ENCODE data around the gene FOSL2. TPM values are rescaled to one million over a fixed set of nuclear protein-coding genes. Genes with fewer than 3 reads are reported as not detected.

The FOSL2 gene
- total RNA-seq, 1 experiment from 2014 or later = 0.30 TPM

DNA sequence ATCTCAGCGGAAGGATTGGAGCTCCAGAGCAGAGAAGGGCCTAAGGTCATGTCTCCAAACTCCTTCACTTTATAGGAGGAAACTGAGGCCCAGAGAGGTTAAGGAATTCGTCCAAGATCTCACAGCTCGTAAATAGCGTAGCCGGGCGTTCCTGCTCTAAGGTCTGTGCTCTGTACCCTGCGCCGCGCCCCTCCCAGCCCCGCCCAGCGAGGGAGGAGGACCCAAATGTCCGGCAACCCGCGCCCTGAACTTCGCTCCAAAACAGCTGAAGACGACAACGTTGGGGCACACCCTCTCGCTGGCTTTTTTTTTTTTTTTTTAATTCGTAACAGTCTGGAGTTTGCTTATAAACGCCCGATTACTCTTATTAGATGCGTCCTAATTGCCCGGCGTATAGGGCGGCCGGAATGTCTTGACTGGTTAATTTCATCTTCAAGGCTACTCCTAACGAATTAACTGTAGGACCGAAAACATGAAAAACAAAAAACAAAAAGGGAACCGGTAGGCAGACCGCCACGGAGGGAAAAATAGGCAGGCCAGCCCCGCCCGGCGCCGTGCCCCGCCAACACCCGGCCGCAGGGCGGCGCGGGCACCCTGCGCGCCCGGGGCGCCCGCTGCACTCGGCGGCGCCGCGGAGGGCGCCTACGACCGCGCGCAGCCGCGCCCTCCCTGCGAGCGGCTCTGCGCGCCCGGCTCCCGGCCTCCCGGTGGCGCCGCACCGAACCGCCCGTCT is 928 bp upstream of the FOSL2 start:
- Histone ChIP-seq H3K27ac (ENCODE audit: low read length) (no peak overlapping the region), H3K79me2 (ENCODE audit: low read length) (no peaks in the 10 kb centered on the region), H3K9me2 (replicated peaks; ENCODE audit: insufficient read depth, low read length) (no peaks in the 10 kb centered on the region), H3K9me3 (ENCODE audit: low read length) (no peaks in the 10 kb centered on the region), H4K20me1 (ENCODE audit: insufficient read depth, low read depth, low read length) (0 out of 2 replicates have a peak, but pooled peaks cover 7% of the 10 kb centered on the region), H2AFZ (ENCODE audit: low read length) (peak overlapping the region; percentile 86), H3K4me2 (ENCODE audit: low read depth, low read length, poor library complexity, severe bottlenecking) (peak overlapping the region; percentile 77), H3K9ac (ENCODE audit: low read length) (peak overlapping the region; percentile 70), H3K36me3 (ENCODE audit: insufficient read depth, low read length) (no peaks in the 10 kb centered on the region), H3K27me3 (ENCODE audit: low read length) (no peaks in the 10 kb centered on the region; the same call in 1 of the 2 replicates), H3K4me1 (ENCODE audit: low read length) (peaks cover 28% of the 10 kb centered on the region), H3K4me3 (ENCODE audit: low read length) (peak overlapping the region; percentile 71)
- DNase-seq = peak; percentile 78

- Histone ChIP-seq H3K4me1 (ENCODE audit: low read length) (peaks cover 28% of the 10 kb centered on the region), H3K79me2 (ENCODE audit: low read length) (no peaks in the 10 kb centered on the region), H2AFZ (ENCODE audit: low read length) (peak overlapping the region; percentile 77), H3K9me3 (ENCODE audit: low read length) (no peaks in the 10 kb centered on the region), H3K4me2 (ENCODE audit: low read depth, low read length, poor library complexity, severe bottlenecking) (peak overlapping the region; percentile 77), H3K27ac (ENCODE audit: low read length) (no peak overlapping the region), H3K27me3 (ENCODE audit: low read length) (no peaks in the 10 kb centered on the region; the same call in 1 of the 2 replicates), H3K4me3 (ENCODE audit: low read length) (peak overlapping the region; percentile 71), H4K20me1 (ENCODE audit: insufficient read depth, low read depth, low read length) (0 out of 2 replicates have a peak, but pooled peaks cover 2% of the 10 kb centered on the region), H3K9ac (ENCODE audit: low read length) (peak overlapping the region; percentile 70), H3K36me3 (ENCODE audit: insufficient read depth, low read length) (no peaks in the 10 kb centered on the region), H3K9me2 (replicated peaks; ENCODE audit: insufficient read depth, low read length) (no peaks in the 10 kb centered on the region)
- peak; percentile 63 for DNase-seq
Measured at GRCh38 chr2:28393114-28393836, 617 bp downstream of the FOSL2 start.

DNA sequence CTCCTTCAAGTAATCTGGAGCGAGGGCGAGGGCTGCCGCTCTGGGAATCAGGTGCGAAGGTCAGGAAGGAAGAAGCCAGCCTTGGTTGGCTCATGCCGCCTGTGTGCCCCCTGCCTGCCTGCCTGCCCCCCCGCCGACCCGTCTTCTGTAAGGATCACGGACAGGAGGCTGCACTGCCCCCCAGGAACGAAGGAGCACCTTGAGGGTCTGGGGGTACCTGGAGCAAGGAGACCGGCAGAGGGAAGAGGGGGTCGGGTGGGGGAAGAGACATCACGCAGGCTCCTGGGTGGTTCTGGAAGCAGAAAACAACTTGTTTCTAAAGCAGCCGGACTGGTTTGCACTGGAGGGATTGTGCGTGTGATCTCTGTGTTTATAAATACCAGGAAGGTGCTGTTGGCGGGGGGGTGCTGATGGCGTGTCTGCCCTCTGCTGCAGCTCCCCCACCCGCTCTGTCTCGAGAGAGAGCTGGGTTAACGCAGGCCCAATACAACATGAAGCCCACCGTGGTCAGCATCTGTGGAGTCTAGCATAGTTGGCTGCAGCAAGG is 1.7 kb downstream of the FOSL2 start:
- peaks cover 28% of the 10 kb centered on the region for H3K4me1 ChIP-seq (ENCODE audit: low read length)
- no peak overlapping the region for H3K9ac ChIP-seq (ENCODE audit: low read length)
- H3K4me2 ChIP-seq (ENCODE audit: low read depth, low read length, poor library complexity, severe bottlenecking) = no peak overlapping the region

DNA sequence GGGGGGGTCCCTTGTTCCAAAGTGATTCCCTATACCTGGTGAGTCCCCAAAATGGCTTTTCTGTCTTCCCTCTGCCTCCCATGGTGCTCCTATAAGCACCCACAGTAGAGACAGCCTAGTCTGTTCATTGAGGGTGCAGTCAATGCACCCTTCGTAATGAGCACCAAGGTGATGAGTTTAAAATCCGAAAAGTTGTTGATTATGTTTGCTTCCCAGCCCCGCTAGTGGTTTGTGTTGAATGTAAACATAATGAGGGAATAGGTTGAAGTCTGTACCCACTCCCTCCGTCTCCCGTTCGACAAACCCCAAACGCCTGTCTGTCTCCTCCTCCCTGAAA is 2.3 kb downstream of the FOSL2 start:
- no peaks in the 10 kb centered on the region; the same call in 1 of the 2 replicates for H3K27me3 ChIP-seq (ENCODE audit: low read length)
- DNase-seq = no peak
- no peaks in the 10 kb centered on the region for H3K79me2 ChIP-seq (ENCODE audit: low read length)
- no peak overlapping the region for H3K4me3 ChIP-seq (ENCODE audit: low read length)
- H3K9ac ChIP-seq (ENCODE audit: low read length) = no peak overlapping the region
- no peaks in the 10 kb centered on the region for H4K20me1 ChIP-seq (ENCODE audit: insufficient read depth, low read depth, low read length)
- no peaks in the 10 kb centered on the region for H3K36me3 ChIP-seq (ENCODE audit: insufficient read depth, low read length)
- no peaks in the 10 kb centered on the region for H3K9me2 ChIP-seq (replicated peaks; ENCODE audit: insufficient read depth, low read length)
- no peak overlapping the region for H3K27ac ChIP-seq (ENCODE audit: low read length)
- peaks cover 28% of the 10 kb centered on the region for H3K4me1 ChIP-seq (ENCODE audit: low read length)
- H3K4me2 ChIP-seq (ENCODE audit: low read depth, low read length, poor library complexity, severe bottlenecking) = no peak overlapping the region
- H2AFZ ChIP-seq (ENCODE audit: low read length) = no peak overlapping the region
- no peaks in the 10 kb centered on the region for H3K9me3 ChIP-seq (ENCODE audit: low read length)

More for the DNA sequence above, 1.7 kb downstream of the FOSL2 start:
- no peak overlapping the region for H2AFZ ChIP-seq (ENCODE audit: low read length)
- no peaks in the 10 kb centered on the region for H3K79me2 ChIP-seq (ENCODE audit: low read length)
- H3K4me3 ChIP-seq (ENCODE audit: low read length) = no peak overlapping the region
- H3K9me3 ChIP-seq (ENCODE audit: low read length) = no peaks in the 10 kb centered on the region
- H3K27me3 ChIP-seq (ENCODE audit: low read length) = no peaks in the 10 kb centered on the region; the same call in 1 of the 2 replicates
- H3K36me3 ChIP-seq (ENCODE audit: insufficient read depth, low read length) = no peaks in the 10 kb centered on the region
- no peaks in the 10 kb centered on the region for H3K9me2 ChIP-seq (replicated peaks; ENCODE audit: insufficient read depth, low read length)
- no peak for DNase-seq
- H4K20me1 ChIP-seq (ENCODE audit: insufficient read depth, low read depth, low read length) = no peaks in the 10 kb centered on the region
- no peak overlapping the region for H3K27ac ChIP-seq (ENCODE audit: low read length)

GRCh38 chr2:28395334-28396061 is 2.8 kb downstream of the FOSL2 start:
- no peak for DNase-seq
- H3K79me2 ChIP-seq (ENCODE audit: low read length) = no peaks in the 10 kb centered on the region
- H3K4me3 ChIP-seq (ENCODE audit: low read length) = no peak overlapping the region
- H3K4me2 ChIP-seq (ENCODE audit: low read depth, low read length, poor library complexity, severe bottlenecking) = no peak overlapping the region
- H4K20me1 ChIP-seq (ENCODE audit: insufficient read depth, low read depth, low read length) = no peaks in the 10 kb centered on the region
- H3K27ac ChIP-seq (ENCODE audit: low read length) = no peak overlapping the region
- no peaks in the 10 kb centered on the region for H3K9me3 ChIP-seq (ENCODE audit: low read length)
- no peak overlapping the region for H3K9ac ChIP-seq (ENCODE audit: low read length)
- no peak overlapping the region for H2AFZ ChIP-seq (ENCODE audit: low read length)
- H3K36me3 ChIP-seq (ENCODE audit: insufficient read depth, low read length) = no peaks in the 10 kb centered on the region
- no peaks in the 10 kb centered on the region for H3K27me3 ChIP-seq (ENCODE audit: low read length)
- H3K4me1 ChIP-seq (ENCODE audit: low read length) = peaks cover 25% of the 10 kb centered on the region
- H3K9me2 ChIP-seq (replicated peaks; ENCODE audit: insufficient read depth, low read length) = no peaks in the 10 kb centered on the region

DNA sequence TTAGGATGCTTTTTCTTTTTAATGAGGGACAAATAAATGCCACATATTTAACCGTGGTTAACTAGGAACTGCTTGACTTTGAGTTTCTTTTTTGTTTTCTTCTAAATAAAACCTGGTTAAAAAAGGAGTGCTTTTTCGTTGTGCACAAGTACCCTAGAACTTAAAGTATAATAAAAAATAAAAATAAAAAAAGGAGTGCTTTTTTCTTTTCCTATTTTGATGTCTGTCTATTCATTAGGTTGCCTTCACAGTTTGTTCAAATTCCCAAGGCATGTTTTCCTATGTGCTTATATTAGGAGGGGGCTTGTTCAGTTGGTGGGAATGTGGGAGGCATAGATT is 4.4 kb downstream of the FOSL2 start:
- DNase-seq = no peak
- H3K4me2 ChIP-seq (ENCODE audit: low read depth, low read length, poor library complexity, severe bottlenecking) = no peak overlapping the region
- no peaks in the 10 kb centered on the region for H3K27me3 ChIP-seq (ENCODE audit: low read length)
- H3K9ac ChIP-seq (ENCODE audit: low read length) = no peak overlapping the region
- no peaks in the 10 kb centered on the region for H4K20me1 ChIP-seq (ENCODE audit: insufficient read depth, low read depth, low read length)
- no peaks in the 10 kb centered on the region for H3K9me2 ChIP-seq (replicated peaks; ENCODE audit: insufficient read depth, low read length)
- H3K27ac ChIP-seq (ENCODE audit: low read length) = no peak overlapping the region
- no peak overlapping the region for H3K4me3 ChIP-seq (ENCODE audit: low read length)
- no peaks in the 10 kb centered on the region for H3K9me3 ChIP-seq (ENCODE audit: low read length)
- peaks cover 12% of the 10 kb centered on the region for H3K4me1 ChIP-seq (ENCODE audit: low read length)
- no peaks in the 10 kb centered on the region for H3K36me3 ChIP-seq (ENCODE audit: insufficient read depth, low read length)
- H3K79me2 ChIP-seq (ENCODE audit: low read length) = no peaks in the 10 kb centered on the region
- H2AFZ ChIP-seq (ENCODE audit: low read length) = no peak overlapping the region

- no peak overlapping the region for H3K4me2 ChIP-seq (ENCODE audit: low read depth, low read length, poor library complexity, severe bottlenecking)
- H2AFZ ChIP-seq (ENCODE audit: low read length) = no peak overlapping the region
- H3K27ac ChIP-seq (ENCODE audit: low read length) = no peak overlapping the region
- H3K9ac ChIP-seq (ENCODE audit: low read length) = no peak overlapping the region
- H3K79me2 ChIP-seq (ENCODE audit: low read length) = no peaks in the 10 kb centered on the region
- no peak for DNase-seq
- no peaks in the 10 kb centered on the region for H3K27me3 ChIP-seq (ENCODE audit: low read length)
- no peaks in the 10 kb centered on the region for H4K20me1 ChIP-seq (ENCODE audit: insufficient read depth, low read depth, low read length)
- H3K9me3 ChIP-seq (ENCODE audit: low read length) = no peaks in the 10 kb centered on the region
- H3K9me2 ChIP-seq (replicated peaks; ENCODE audit: insufficient read depth, low read length) = no peaks in the 10 kb centered on the region
- no peaks in the 10 kb centered on the region for H3K36me3 ChIP-seq (ENCODE audit: insufficient read depth, low read length)
- no peak overlapping the region for H3K4me3 ChIP-seq (ENCODE audit: low read length)
- peaks cover 5% of the 10 kb centered on the region for H3K4me1 ChIP-seq (ENCODE audit: low read length)
Measured at GRCh38 chr2:28398101-28398834, 5.6 kb downstream of the FOSL2 start.
